22Rv1 (cell line): ENCODE measurements around the gene SUSD6.
"Not testable (repeated sequence)": the region's sequence is repeated elsewhere in the genome, so short reads cannot be mapped to it uniquely, and the experiment has no call there.

Source experiments
- H3K27ac ChIP-seq: fragments of 450-650 bp; 2 replicates; pipeline ENCODE4 v1.5.1; 2017
- CTCF ChIP-seq: fragments of 450-650 bp; IDR thresholded peaks from 2 replicates; pipeline ENCODE4 v1.5.1; 2017; ENCODE audit warnings: mild to moderate bottlenecking
- ZFX ChIP-seq: fragments of 450-650 bp; IDR thresholded peaks from 2 replicates; pipeline ENCODE4 v1.6.1; 2017; ENCODE audit warnings: antibody characterized with exemption, borderline replicate concordance

The SUSD6 gene

GRCh38 chr14:69698572-69698971, 87.2 kb downstream of the SUSD6 start:
- no peak for TF ChIP-seq CTCF
- no peak for TF ChIP-seq ZFX

DNA sequence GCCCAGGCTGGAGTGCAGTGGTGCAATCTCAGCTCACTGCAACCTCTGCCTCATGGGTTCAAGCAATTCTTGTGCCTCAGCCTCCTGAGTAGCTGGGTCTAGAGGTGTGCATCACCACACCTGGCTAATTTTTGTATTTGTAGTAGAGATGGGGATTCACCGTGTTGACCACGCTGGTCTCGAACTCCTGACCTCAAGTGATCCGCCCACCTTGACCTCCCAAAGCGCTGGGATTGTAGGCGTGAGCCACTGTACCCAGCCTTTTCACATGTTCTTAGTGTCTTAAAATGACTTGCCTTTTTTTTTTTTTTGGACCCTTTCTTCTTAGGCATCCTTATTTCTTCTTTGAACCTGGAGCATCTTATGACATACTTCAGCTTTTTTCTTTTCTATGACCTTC, 87.8 kb downstream of the SUSD6 start:
- not testable (repeated sequence) for H3K27ac ChIP-seq

More at GRCh38 chr14:69698572-69698971, 87.2 kb downstream of the SUSD6 start:
- H3K27ac ChIP-seq = no peak overlapping the region

DNA sequence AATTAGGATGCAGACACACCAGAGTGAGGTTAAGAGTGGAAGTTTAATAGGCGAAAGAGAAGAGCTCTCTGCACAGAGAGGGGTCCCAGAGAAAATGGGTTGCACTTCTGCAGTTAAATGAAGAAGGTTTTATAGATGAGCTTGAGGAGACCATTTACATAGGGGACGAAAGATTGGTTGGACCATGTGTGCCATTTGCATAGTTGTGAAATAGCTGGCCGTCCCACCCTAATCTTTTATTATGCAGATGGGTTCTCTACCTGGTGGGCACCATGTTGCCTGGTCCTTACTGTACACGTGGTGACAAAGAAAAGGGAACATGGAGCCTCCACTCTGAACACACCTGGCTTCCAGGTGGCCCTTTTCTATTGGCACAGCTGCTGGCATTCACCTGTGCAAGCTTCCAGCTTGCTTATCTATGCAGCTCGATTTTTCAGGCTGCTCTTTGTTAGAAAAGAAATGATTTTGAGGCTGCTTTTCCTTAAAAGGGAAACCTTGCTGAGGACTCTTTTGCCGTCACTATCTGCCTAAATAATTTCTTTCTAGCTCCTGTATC, 88.4 kb downstream of the SUSD6 start:
- H3K27ac ChIP-seq = no peak overlapping the region
- no peak for TF ChIP-seq ZFX

GRCh38 chr14:69700575-69700974, 89.2 kb downstream of the SUSD6 start:
- TF ChIP-seq ZFX = no peak
- TF ChIP-seq CTCF = no peak
- no peak overlapping the region for H3K27ac ChIP-seq

DNA sequence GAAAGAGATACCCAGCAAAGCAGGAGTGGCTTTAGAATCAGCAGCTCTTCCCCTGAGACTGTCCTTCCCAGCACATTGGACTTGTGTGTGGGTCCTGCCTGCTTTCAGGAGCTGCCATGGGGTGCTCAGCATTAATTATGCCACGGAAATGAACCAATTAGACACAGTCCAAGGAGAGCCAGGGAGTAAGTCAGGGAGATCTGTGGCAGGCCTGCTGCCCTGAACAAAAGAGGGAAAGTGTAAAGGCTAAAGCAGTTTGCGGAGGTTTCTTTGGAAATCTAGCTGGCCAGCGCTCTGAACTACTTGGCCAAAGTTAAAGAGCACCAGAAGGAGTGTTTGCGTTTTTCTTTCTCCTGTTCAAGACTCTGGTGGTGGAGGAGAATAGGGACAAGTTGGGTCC, 89.9 kb downstream of the SUSD6 start:
- no peak overlapping the region for H3K27ac ChIP-seq

DNA sequence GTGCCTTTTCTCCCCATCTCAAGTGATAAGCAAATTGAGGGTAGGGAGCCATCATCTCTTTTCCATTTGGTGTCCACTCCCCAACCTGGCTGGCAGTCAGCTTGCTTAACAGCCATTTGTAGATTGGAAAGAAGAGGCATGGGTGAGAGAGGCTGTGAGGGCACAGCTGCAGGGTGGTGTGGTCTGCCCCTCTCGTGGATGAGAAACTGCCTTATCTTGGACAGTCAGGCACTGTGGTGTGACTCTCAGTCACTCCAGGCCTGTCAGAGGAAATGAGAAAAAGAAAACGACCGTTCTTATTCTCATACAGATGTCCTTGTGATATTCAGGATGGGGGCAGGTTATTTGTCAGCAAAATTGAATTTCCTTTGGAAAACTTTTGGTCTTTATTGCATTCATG, 90.5 kb downstream of the SUSD6 start:
- TF ChIP-seq ZFX (no peak), CTCF (no peak)
- H3K27ac ChIP-seq = no peak overlapping the region

More for the DNA sequence above, 89.9 kb downstream of the SUSD6 start:
- TF ChIP-seq CTCF = no peak
- TF ChIP-seq ZFX = no peak

DNA sequence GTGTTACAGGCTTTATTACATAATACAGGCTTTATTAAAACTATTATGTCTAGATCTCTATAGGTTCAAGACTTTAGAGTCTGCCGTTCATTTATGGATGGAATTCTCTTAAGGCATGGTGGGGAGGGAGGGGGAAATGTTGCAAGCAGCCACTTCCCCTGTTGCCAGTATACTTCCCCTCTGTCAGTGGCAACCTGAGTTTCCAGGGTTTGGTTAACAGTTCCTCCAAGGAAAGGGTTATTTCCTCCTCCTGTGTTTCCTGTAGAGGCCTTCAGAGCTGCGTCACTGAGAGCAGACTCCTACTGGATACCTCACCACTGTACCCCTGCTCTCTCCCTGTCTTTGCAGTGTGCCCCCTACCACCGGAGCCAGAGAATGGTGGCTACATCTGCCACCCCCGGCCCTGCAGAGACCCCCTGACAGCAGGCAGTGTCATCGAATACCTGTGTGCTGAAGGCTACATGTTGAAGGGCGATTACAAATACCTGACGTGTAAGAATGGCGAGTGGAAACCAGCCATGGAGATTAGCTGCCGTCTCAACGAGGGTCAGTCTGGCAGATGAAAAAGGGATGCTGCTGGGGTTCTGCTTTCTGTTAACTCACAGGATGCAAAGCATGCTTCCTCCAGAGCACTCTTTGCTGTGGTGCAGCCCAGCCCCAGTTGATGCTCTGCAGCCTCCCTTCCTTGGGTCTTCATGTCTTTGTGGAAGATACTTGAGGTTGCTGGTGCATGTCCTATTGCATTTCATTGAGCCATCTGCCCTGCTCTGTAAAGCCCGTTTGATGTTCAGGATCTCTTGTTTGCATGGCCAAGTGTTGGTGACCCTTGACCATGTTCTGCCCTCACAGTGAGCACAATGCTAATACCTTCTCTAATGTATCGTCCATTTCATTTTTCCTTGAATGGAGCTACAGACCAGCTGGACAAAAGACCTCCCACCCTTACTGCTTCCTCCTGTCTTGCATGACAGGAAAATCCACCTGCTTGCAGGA, 91.9 kb downstream of the SUSD6 start:
- TF ChIP-seq ZFX (no peak), CTCF (no peak)
- H3K27ac ChIP-seq = no peak overlapping the region

GRCh38 chr14:69704319-69704718, 92.9 kb downstream of the SUSD6 start:
- no peak for TF ChIP-seq ZFX
- TF ChIP-seq CTCF = no peak
- H3K27ac ChIP-seq = no peak overlapping the region
